ENCODE results near the gene CPN1. TPM values are rescaled to one million over a fixed set of nuclear protein-coding genes. Genes with fewer than 3 reads are reported as not detected.

Gene CPN1
- total and polyA plus RNA-seq, 9 of the 15 experiments (the other 6 are each of a cell fraction or from before 2014, with no cell fraction given) = 0.15 to 0.17 TPM; not detected in 7

GRCh38 chr10:100045592-100045991 lies 36.1 kb downstream of the CPN1 start:
- H3K36me3 ChIP-seq (ENCODE audit: control insufficient read depth, insufficient read depth, low read length) = no peaks in the 10 kb centered on the region
- no peak overlapping the region for H3K9ac ChIP-seq (ENCODE audit: insufficient read depth in 1 of 2, low read depth in 2 of 2, low read length in 2 of 2)
- H3K9me3 ChIP-seq (replicated peaks; ENCODE audit: control insufficient read depth, insufficient read depth, low read depth, low read length) = no peaks in the 10 kb centered on the region
- ChIA-PET POLR2A (no interaction called here), CTCF (ENCODE audit: low intra/inter-chr PET ratio) (interaction anchor here (1.8 to 4.7 kb wide), 2 partner anchors 191 to 200 kb away, joined by 7 to 23 read pairs; no protein-coding TSS in a partner anchor)
- H3K4me3 ChIP-seq = no peak overlapping the region
- H3K9me1 ChIP-seq (ENCODE audit: control insufficient read depth, insufficient read depth, low read length) = no peaks in the 10 kb centered on the region
- H3K4me1 ChIP-seq (replicated peaks in 1 of 2; ENCODE audit: control insufficient read depth in 2 of 2, insufficient read depth in 2 of 2, low read length in 2 of 2) = no peaks in the 10 kb centered on the region
- no peak for FAIRE-seq
- H3K27ac ChIP-seq (ENCODE audit: extremely low read depth, low read depth, low read length) = no peak overlapping the region
- WGBS (ENCODE audit: insufficient coverage, low coverage, missing lambda C conversion rate) = 0% methylated on average over 2 of the region's 2 CpGs
- TF ChIP-seq RFX5 (IDR thresholded peaks at IDR 0.05; ENCODE audit: low read depth, low read length) (no peak), MTA2 (IDR thresholded peaks at IDR 0.05; ENCODE audit: low read depth) (no peak), GTF2F1 (IDR thresholded peaks at IDR 0.05; ENCODE audit: low read depth, low read length) (no peak), GTF3C2 (IDR thresholded peaks at IDR 0.05; ENCODE audit: borderline replicate concordance, extremely low read depth, insufficient read length) (no peak), NCOA4 (IDR thresholded peaks at IDR 0.05; ENCODE audit: partially characterized antibody) (no peak), ZNF644 (tag; IDR thresholded peaks at IDR 0.05; ENCODE audit: low read depth) (no peak), STAG1 (CRISPR knock-in tag; IDR thresholded peaks at IDR 0.05; ENCODE audit: borderline replicate concordance) (no peak), MAX (CRISPR knock-in tag; IDR thresholded peaks at IDR 0.05) (no peak), HES1 (IDR thresholded peaks at IDR 0.05; ENCODE audit: low read depth) (no peak), ZNF23 (CRISPR knock-in tag; IDR thresholded peaks at IDR 0.05) (no peak), STAT5A (IDR thresholded peaks at IDR 0.05; ENCODE audit: borderline replicate concordance, low read length) (no peak), HDAC8 (tag; IDR thresholded peaks at IDR 0.05) (no peak)
- in situ Hi-C loops (cut with MboI) (loop anchor here (5.0 kb wide), 1 partner anchor 198 kb away; no protein-coding TSS in a partner anchor), intact Hi-C loops (cut with micrococcal nuclease) (no loop called here)
- H4K20me1 ChIP-seq (replicated peaks; ENCODE audit: control insufficient read depth, insufficient read depth, low read length) = no peaks in the 10 kb centered on the region
- H2AFZ ChIP-seq (ENCODE audit: low read depth, low read length) = no peak overlapping the region
- peaks cover 0 to 6% of the 10 kb centered on the region in 2 experiments; a peak in 2 of 5 replicates for H3K27me3 ChIP-seq (ENCODE audit: control insufficient read depth in 2 of 2, insufficient read depth in 2 of 2, low read length in 2 of 2)
- no peak for ATAC-seq
- no TSS peak for BruUV-seq (replicated peaks)
- DNase-seq (ENCODE audit: extremely low read depth in 1 of 4, low spot score in 3 of 4) = no peak
- no peak overlapping the region for H3K4me2 ChIP-seq (ENCODE audit: insufficient read depth, low read length)
- no peaks in the 10 kb centered on the region for H3K79me2 ChIP-seq (ENCODE audit: control insufficient read depth, insufficient read depth, low read length)

All from K562 (cell line).